Osteoblast (primary cell): ENCODE measurements around the gene SUPT6H. TPM values are rescaled to one million over a fixed set of nuclear protein-coding genes. Genes with fewer than 3 reads are reported as not detected.

ENCODE experiments used
- DNase-seq: peaks from one replicate; pipeline ENCODE4 v3.0.0; 2011; ENCODE audit warnings: low spot score, mixed read lengths; ENCODE audit not compliant: insufficient read length; ENCODE audit errors: missing footprints
- H2AFZ ChIP-seq: 2 replicates; pipeline ENCODE4 v1.6.0; 2011; ENCODE audit warnings: mild to moderate bottlenecking, low read length
- H3K27ac ChIP-seq: 2 replicates; pipeline ENCODE4 v1.5.1; 2011; ENCODE audit warnings: mild to moderate bottlenecking, low read depth, low read length, moderate library complexity
- H3K27me3 ChIP-seq: 2 replicates; pipeline ENCODE4 v1.6.0; 2012; ENCODE audit warnings: mild to moderate bottlenecking, control low read depth, inconsistent platforms, low read length, moderate library complexity; ENCODE audit not compliant: insufficient read depth
- H3K36me3 ChIP-seq: 2 replicates; pipeline ENCODE4 v1.5.1; 2011; ENCODE audit warnings: mild to moderate bottlenecking, low read length, control low read depth, moderate library complexity; ENCODE audit not compliant: insufficient read depth
- H3K4me1 ChIP-seq: 2 replicates; pipeline ENCODE4 v1.5.1; 2011; ENCODE audit warnings: mild to moderate bottlenecking, low read length, control low read depth, moderate library complexity; ENCODE audit not compliant: insufficient read depth
- H3K4me2 ChIP-seq: 2 replicates; pipeline ENCODE4 v1.6.0; 2011; ENCODE audit warnings: mild to moderate bottlenecking, low read length; ENCODE audit not compliant: insufficient read depth
- H3K4me3 ChIP-seq: fragments of 200-600 bp; sonication (generic); 3 replicates; pipeline ENCODE4 v1.5.1; 2012; ENCODE audit warnings: mild to moderate bottlenecking, low read length, inconsistent platforms; ENCODE audit not compliant: insufficient read depth
- H3K79me2 ChIP-seq: 2 replicates; pipeline ENCODE4 v1.6.0; 2012; ENCODE audit warnings: mild to moderate bottlenecking, low read length, control low read depth, inconsistent platforms; ENCODE audit not compliant: insufficient read depth
- H3K9me3 ChIP-seq: 2 replicates; pipeline ENCODE4 v1.5.1; 2011; ENCODE audit warnings: low read depth, low read length, control low read depth
- H4K20me1 ChIP-seq: 2 replicates; pipeline ENCODE4 v1.6.0; 2012; ENCODE audit warnings: mild to moderate bottlenecking, low read length, control low read depth; ENCODE audit not compliant: insufficient read depth
- total RNA-seq: library from RNA; depleted of rRNA; stranded (reverse); fragments of >200 nt; gene quantifications from 2 replicates; pipeline ENCODE4 v1.2.3, GENCODE V29; 2012
- TF ChIP-seq, protein P1 (sequence below): IDR thresholded peaks from 2 replicates; pipeline ENCODE4 v1.5.1; 2011; ENCODE audit warnings: mild to moderate bottlenecking, low read depth, low read length, moderate library complexity; ENCODE audit errors: extremely low read depth

SUPT6H gene
- total RNA-seq: 47.4 and 54.2 TPM in 2 replicates

DNA sequence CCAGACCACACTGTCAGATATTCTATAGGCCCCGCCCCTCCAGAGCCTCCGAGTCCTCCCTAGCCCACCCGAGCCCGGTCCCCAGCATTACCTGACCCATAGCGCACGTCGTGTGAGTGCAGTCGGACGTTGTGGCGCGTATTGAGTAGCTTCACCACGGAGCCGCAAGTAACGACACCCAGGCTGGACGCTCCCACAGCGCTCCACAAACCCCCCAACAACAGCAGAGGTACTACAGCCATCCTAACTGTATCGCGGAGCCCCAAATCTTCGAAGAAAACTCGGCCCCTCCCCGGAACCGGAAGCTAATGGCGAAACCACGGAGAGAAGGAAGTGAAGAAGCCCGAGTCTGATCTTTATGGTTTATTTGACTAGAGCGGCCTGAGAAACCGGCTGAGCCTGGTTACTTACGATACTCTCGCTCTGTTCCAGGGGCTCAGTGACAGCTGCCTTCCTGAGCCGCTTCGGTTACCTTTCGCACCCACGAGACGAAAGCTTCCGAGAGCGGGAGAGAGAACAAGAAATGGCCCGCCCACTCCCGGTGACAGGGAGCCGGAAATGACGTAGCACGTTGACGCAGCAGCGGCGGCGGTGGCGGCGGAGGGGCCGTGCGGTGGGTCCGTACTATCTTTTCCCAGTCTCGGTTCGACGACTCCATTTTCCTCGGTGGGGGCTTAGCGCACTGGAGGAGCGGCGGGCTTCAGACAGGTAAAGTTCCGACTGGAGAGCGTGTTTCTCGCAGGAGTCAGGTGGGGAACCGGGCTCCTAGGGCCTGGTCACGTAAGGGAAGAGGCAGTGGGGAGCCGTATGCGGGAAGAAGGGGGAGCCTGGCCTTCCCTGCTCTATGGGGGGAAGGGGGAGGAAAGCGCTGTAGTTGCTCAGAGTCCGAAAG is at the start of gene SUPT6H, which contains the start of gene SDF2:
SUPT6H (plus strand) TSS at position 571 of the 892 bp plus-strand sequence. CDS start 11,197 bp downstream, outside the sequence.
SDF2 (minus strand) TSS at position 272 of the 892 bp plus-strand sequence; CDS start at position 242, 30 bp downstream.
- Histone ChIP-seq H3K27ac (peak within 1 kb of the TSS; percentile 98), H3K4me2 (peak within 1 kb of the TSS; percentile 93), H3K9me3 (no peaks in the 10 kb centered on the region), H3K27me3 (no peaks in the 10 kb centered on the region), H3K4me1 (peaks cover 29% of the 10 kb centered on the region), H3K79me2 (peaks cover 89% of the 10 kb centered on the region), H3K4me3 (peak within 1 kb of the TSS; percentile 91), H4K20me1 (peaks cover 42% of the 10 kb centered on the region), H2AFZ (peak within 1 kb of the TSS; percentile 99), H3K36me3 (peaks cover 13% of the 10 kb centered on the region)
- TF ChIP-seq, protein P1, sequence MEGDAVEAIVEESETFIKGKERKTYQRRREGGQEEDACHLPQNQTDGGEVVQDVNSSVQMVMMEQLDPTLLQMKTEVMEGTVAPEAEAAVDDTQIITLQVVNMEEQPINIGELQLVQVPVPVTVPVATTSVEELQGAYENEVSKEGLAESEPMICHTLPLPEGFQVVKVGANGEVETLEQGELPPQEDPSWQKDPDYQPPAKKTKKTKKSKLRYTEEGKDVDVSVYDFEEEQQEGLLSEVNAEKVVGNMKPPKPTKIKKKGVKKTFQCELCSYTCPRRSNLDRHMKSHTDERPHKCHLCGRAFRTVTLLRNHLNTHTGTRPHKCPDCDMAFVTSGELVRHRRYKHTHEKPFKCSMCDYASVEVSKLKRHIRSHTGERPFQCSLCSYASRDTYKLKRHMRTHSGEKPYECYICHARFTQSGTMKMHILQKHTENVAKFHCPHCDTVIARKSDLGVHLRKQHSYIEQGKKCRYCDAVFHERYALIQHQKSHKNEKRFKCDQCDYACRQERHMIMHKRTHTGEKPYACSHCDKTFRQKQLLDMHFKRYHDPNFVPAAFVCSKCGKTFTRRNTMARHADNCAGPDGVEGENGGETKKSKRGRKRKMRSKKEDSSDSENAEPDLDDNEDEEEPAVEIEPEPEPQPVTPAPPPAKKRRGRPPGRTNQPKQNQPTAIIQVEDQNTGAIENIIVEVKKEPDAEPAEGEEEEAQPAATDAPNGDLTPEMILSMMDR: no peak
- DNase-seq: peak; percentile 99

DNA sequence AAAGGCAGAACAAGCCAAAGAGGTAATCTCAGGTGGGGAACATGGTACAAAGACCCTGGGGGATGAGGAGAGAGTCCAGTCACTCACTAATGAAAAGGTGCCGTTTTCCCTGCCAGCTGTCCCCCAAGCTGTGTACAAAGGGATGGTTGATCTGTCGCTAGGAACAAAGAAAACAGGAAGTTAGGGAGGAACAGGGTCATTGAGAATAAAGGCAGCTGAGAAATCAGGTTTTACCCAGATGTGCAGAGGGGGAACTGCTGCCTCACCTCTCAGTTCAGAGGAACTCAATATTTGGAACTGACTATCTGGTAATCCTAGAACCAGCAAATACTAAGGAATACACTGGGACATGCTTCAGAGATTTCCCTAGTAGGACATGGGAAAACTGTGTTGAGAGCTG is 49.5 kb upstream of the SUPT6H start:
- Histone ChIP-seq H3K27ac (no peak overlapping the region), H3K4me3 (no peak overlapping the region)

DNA sequence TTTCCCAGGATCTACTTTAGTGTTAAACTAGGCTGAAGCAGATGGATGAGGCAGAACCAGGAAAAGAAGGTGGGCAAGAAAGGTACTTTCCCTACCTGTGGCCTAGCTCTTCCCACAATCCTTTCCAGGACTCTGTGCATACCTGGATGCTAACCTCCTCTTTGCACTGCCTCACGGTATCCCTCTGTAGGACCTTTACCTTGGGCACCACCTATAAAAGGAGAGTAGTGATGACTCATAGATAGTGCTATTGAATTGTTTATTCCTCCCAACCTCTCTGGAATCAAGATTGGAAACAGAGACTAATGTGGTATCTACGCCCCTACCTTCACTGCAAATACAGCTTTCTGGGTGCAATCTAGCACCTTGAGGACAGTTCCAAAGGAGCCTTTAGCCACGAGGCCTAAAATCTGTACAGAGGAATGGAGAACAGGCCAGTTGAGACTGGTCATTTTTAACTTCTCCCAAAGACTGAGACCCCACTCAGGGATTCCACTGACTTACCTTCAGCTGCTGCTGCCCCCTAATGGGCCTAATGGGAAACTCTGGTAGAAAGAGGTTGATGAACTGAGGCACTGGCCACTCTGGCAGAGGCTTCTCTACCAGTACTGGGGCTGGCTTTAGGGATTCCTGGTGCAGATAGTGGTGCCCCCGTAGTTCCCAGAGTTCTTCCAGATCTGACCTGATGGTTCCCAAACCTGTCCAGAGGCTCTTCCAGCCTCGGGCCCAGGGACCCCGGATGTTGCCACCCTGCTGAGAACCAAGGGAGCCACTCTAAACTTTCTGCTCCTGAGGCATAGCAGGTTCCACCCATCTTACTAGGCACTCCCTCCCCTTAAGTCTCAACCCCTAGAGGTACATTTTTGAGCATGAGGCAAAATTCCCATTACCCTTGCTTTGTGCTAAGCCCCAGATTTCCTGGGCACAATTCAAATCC is 48.8 kb upstream of the SUPT6H start:
- no peaks in the 10 kb centered on the region for H3K4me1 ChIP-seq
- H3K36me3 ChIP-seq: peaks cover 78% of the 10 kb centered on the region
- DNase-seq: peak; percentile 69
- no peaks in the 10 kb centered on the region for H3K9me3 ChIP-seq
- H3K27me3 ChIP-seq: no peaks in the 10 kb centered on the region
- no peak overlapping the region for H2AFZ ChIP-seq
- H4K20me1 ChIP-seq: no peaks in the 10 kb centered on the region
- no peak overlapping the region for H3K4me3 ChIP-seq
- no peaks in the 10 kb centered on the region for H3K79me2 ChIP-seq
- no peak overlapping the region for H3K4me2 ChIP-seq
- H3K27ac ChIP-seq: no peak overlapping the region
- TF ChIP-seq, protein P1: peak; percentile 67

More for the DNA sequence above, 49.5 kb upstream of the SUPT6H start:
- Histone ChIP-seq H3K79me2 (no peaks in the 10 kb centered on the region), H3K9me3 (no peaks in the 10 kb centered on the region), H4K20me1 (no peaks in the 10 kb centered on the region), H3K4me1 (no peaks in the 10 kb centered on the region), H2AFZ (no peak overlapping the region), H3K27me3 (no peaks in the 10 kb centered on the region), H3K4me2 (no peak overlapping the region), H3K36me3 (peaks cover 74% of the 10 kb centered on the region)
- TF ChIP-seq, protein P1: no peak
- no peak for DNase-seq
